OCI-LY1 (cell line): ENCODE results near the gene SLC2A4.

Experiments used
- H2AFZ ChIP-seq: fragments of 200-600 bp; sonication (generic), shearing (Covaris generic); 2 replicates; pipeline ENCODE4 v1.6.0; 2014; ENCODE audit warnings: antibody characterized with exemption, mild to moderate bottlenecking, low read length
- H3F3A ChIP-seq: fragments of 200-600 bp; sonication (generic), shearing (Covaris generic); 2 replicates; pipeline ENCODE4 v1.6.0; 2014; ENCODE audit warnings: mild to moderate bottlenecking, antibody characterized with exemption, low read length, moderate library complexity; ENCODE audit not compliant: insufficient read depth
- H3K27ac ChIP-seq: fragments of 200-600 bp; sonication (generic); 2 replicates; pipeline ENCODE4 v1.5.1; 2014; ENCODE audit warnings: low read length, mixed run types, mild to moderate bottlenecking, low read depth; ENCODE audit not compliant: poor library complexity, severe bottlenecking
- H3K27me3 ChIP-seq: fragments of 200-600 bp; sonication (generic); 2 replicates; pipeline ENCODE4 v1.6.0; 2014; ENCODE audit warnings: antibody characterized with exemption, mild to moderate bottlenecking, low read length, moderate library complexity; ENCODE audit not compliant: insufficient read depth
- H3K36me3 ChIP-seq: fragments of 200-600 bp; sonication (generic); 2 replicates; pipeline ENCODE4 v1.6.1; 2014; ENCODE audit warnings: mild to moderate bottlenecking, antibody characterized with exemption, low read length, moderate library complexity, mixed read lengths; ENCODE audit not compliant: insufficient read depth
- H3K4me1 ChIP-seq: fragments of 200-600 bp; sonication (generic); 2 replicates; pipeline ENCODE4 v1.5.1; 2014; ENCODE audit warnings: mild to moderate bottlenecking, low read length, moderate library complexity; ENCODE audit not compliant: insufficient read depth, severe bottlenecking
- H3K4me2 ChIP-seq: fragments of 200-600 bp; sonication (generic), shearing (Covaris generic); 2 replicates; pipeline ENCODE4 v1.6.1; 2014; ENCODE audit warnings: low read length
- H3K4me3 ChIP-seq: fragments of 200-600 bp; sonication (generic); 2 replicates; pipeline ENCODE4 v1.5.1; 2014; ENCODE audit warnings: low read length, low read depth, mild to moderate bottlenecking, mixed read lengths; ENCODE audit not compliant: poor library complexity, severe bottlenecking
- H3K79me2 ChIP-seq: fragments of 200-600 bp; shearing (Covaris generic); 2 replicates; pipeline ENCODE4 v1.6.1; 2016; ENCODE audit warnings: mixed run types, low read length, mixed read lengths; ENCODE audit not compliant: insufficient read depth
- H3K9ac ChIP-seq: fragments of 200-600 bp; sonication (generic), shearing (Covaris generic); 2 replicates; pipeline ENCODE4 v1.6.1; 2014; ENCODE audit warnings: mild to moderate bottlenecking, low read length, mixed read lengths
- H3K9me2 ChIP-seq: fragments of 200-600 bp; sonication (generic), shearing (Covaris generic); 2 replicates; pipeline ENCODE4 v1.6.1; 2014; ENCODE audit warnings: low read depth, mild to moderate bottlenecking, low read length, mixed read lengths
- H3K9me3 ChIP-seq: fragments of 200-600 bp; shearing (Covaris generic); 2 replicates; pipeline ENCODE4 v1.6.1; 2014; ENCODE audit warnings: low read length, mixed read lengths
- H4K20me1 ChIP-seq: fragments of 200-600 bp; sonication (generic), shearing (Covaris generic); 2 replicates; pipeline ENCODE4 v1.6.0; 2016; ENCODE audit warnings: mild to moderate bottlenecking, low read length; ENCODE audit not compliant: insufficient read depth
- CTCF ChIP-seq: fragments of 200-600 bp; sonication (generic), shearing (Covaris generic); IDR thresholded peaks from 2 replicates; pipeline ENCODE4 v1.5.1; 2017; ENCODE audit warnings: mild to moderate bottlenecking, antibody characterized with exemption, low read length, moderate library complexity, mixed read lengths
- EZH2 ChIP-seq: fragments of 200-600 bp; sonication (generic), shearing (Covaris generic); IDR thresholded peaks from 2 replicates; pipeline ENCODE4 v1.8.0; 2017; ENCODE audit warnings: borderline replicate concordance, mixed run types, mild to moderate bottlenecking, antibody characterized with exemption, low read length, moderate library complexity, mixed read lengths

SLC2A4 gene

GRCh38 chr17:7281074-7281952, at the start of gene SLC2A4:
Gene SLC2A4 (plus strand): TSS chr17:7281718. CDS start chr17:7281935, 217 bp downstream.
- no peak within 1 kb of the TSS for H2AFZ ChIP-seq

GRCh38 chr17:7232114-7232513, 49.4 kb upstream of the SLC2A4 start:
- peaks cover 36% of the 10 kb centered on the region for H3K4me1 ChIP-seq
- H3K79me2 ChIP-seq: peaks cover 23% of the 10 kb centered on the region

More at GRCh38 chr17:7281074-7281952, at the start of gene SLC2A4:
- Histone ChIP-seq H3K27me3 (0 out of 2 replicates have a peak, but pooled peaks cover 7% of the 10 kb centered on the region), H3K4me1 (peaks cover 15% of the 10 kb centered on the region), H3K9me2 (no peaks in the 10 kb centered on the region), H3K9me3 (no peaks in the 10 kb centered on the region), H3K4me3 (peak within 1 kb of the TSS; percentile 53), H3K36me3 (no peaks in the 10 kb centered on the region), H4K20me1 (no peaks in the 10 kb centered on the region), H3F3A (no peaks in the 10 kb centered on the region), H3K27ac (no peak within 1 kb of the TSS), H3K4me2 (peak within 1 kb of the TSS; percentile 80), H3K9ac (peak within 1 kb of the TSS; percentile 28; the same call in 1 of the 2 replicates), H3K79me2 (no peaks in the 10 kb centered on the region)
- TF ChIP-seq EZH2 (no peak), CTCF (no peak)

DNA sequence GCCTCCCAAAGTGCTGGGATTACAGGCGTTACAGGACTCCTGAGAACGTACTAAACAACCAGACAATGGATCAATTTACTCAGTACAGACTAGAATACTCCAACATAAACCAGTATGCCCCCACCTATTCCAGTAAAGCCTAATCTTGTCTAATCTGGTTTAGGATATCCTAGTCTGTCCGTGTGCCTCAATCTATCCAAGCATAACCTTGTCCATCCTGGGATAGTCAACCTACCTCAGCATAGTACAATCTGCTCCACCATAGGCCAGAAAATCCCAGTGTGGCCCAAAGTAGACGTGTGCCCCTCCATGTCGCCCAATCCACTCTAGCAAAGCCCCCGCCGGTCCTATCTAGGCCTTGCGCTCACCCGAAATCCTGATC, 47.8 kb upstream of the SLC2A4 start:
- peaks cover 24% of the 10 kb centered on the region for H3K79me2 ChIP-seq
- peak overlapping the region; percentile 83 for H3K4me3 ChIP-seq
- no peaks in the 10 kb centered on the region for H3K27me3 ChIP-seq
- H3K4me2 ChIP-seq: peak overlapping the region; percentile 75
- no peaks in the 10 kb centered on the region for H4K20me1 ChIP-seq
- H3K9me3 ChIP-seq: no peaks in the 10 kb centered on the region
- TF ChIP-seq CTCF (no peak), EZH2 (no peak)
- no peaks in the 10 kb centered on the region for H3F3A ChIP-seq
- peaks cover 58% of the 10 kb centered on the region for H3K36me3 ChIP-seq
- peak overlapping the region; percentile 78 for H3K27ac ChIP-seq
- H3K9me2 ChIP-seq: no peaks in the 10 kb centered on the region
- peak overlapping the region; percentile 91 for H3K9ac ChIP-seq
- H3K4me1 ChIP-seq: peaks cover 41% of the 10 kb centered on the region
- H2AFZ ChIP-seq: no peak overlapping the region

More at GRCh38 chr17:7232114-7232513, 49.4 kb upstream of the SLC2A4 start:
- no peaks in the 10 kb centered on the region for H3K9me3 ChIP-seq
- peaks cover 70% of the 10 kb centered on the region for H3K36me3 ChIP-seq
- H2AFZ ChIP-seq: no peak overlapping the region
- H3K4me3 ChIP-seq: peak overlapping the region; percentile 83
- H4K20me1 ChIP-seq: no peaks in the 10 kb centered on the region
- H3K9me2 ChIP-seq: no peaks in the 10 kb centered on the region
- peak overlapping the region; percentile 38; the same call in 1 of the 2 replicates for H3K9ac ChIP-seq
- no peak for TF ChIP-seq EZH2
- no peak for TF ChIP-seq CTCF
- no peak overlapping the region for H3K27ac ChIP-seq
- no peaks in the 10 kb centered on the region for H3F3A ChIP-seq
- H3K4me2 ChIP-seq: peak overlapping the region; percentile 75
- no peaks in the 10 kb centered on the region for H3K27me3 ChIP-seq
